Lower leg skin (tissue), 3 donors: ENCODE measurements around the gene NOX5.

Experiments used
- CTCF ChIP-seq, 3 donors: fragments of 450-650 bp; IDR thresholded peaks; one replicate each; pipeline ENCODE4 v1.5.1; 2016; ENCODE audit warnings: antibody characterized with exemption in 3 of 3, mild to moderate bottlenecking in 3 of 3, moderate library complexity in 2 of 3
- POLR2A ChIP-seq, 2 donors: fragments of 450-650 bp; IDR thresholded peaks; one replicate each; pipeline ENCODE4 v1.6.1; 2016 to 2017; ENCODE audit warnings: antibody characterized with exemption in 2 of 2, mild to moderate bottlenecking in 1 of 2, moderate library complexity in 1 of 2

GRCh38 chr15:69068157-69068556, 53.7 kb downstream of the NOX5 start:
- TF ChIP-seq CTCF (IDR thresholded peaks at IDR 0.05) = no peak
- TF ChIP-seq POLR2A (IDR thresholded peaks at IDR 0.05) = no peak
